ENCODE results near the gene EPM2A. TPM values are rescaled to one million over a fixed set of nuclear protein-coding genes. Genes with fewer than 3 reads are reported as not detected.

The EPM2A gene
- polyA plus RNA-seq, 1 experiment, result 4.3 TPM

GRCh38 chr6:145733207-145733606, 2.1 kb downstream of the EPM2A start:
- no peak overlapping the region for H3K27ac ChIP-seq (ENCODE audit: low read depth, low read length)
- H3K27me3 ChIP-seq (ENCODE audit: control insufficient read depth, insufficient read depth, low read length), result no peaks in the 10 kb centered on the region
- no peak for TF ChIP-seq CTCF (IDR thresholded peaks at IDR 0.05; ENCODE audit: low read depth, low read length)
- no peak overlapping the region for H3K4me3 ChIP-seq (ENCODE audit: low read depth, low read length)
- ChIA-PET CTCF (interaction anchor here (0.7 to 1.2 kb wide), 3 partner anchors 29 to 100 kb away, joined by 3 to 4 read pairs (median 4); partner anchors contain the start of gene FBXO30), POLR2A (no interaction called here)
- DNase-seq (ENCODE audit: low read depth, low spot score), result no peak
- H3K9me3 ChIP-seq (ENCODE audit: control insufficient read depth, insufficient read depth, low read length), result peaks cover 6% of the 10 kb centered on the region; the same call in 1 of the 2 replicates

GRCh38 chr6:145731447-145731846, 3.9 kb downstream of the EPM2A start:
- no peak for DNase-seq (ENCODE audit: low read depth, low spot score)
- POLR2A ChIA-PET, result interaction anchor here (0.7 kb wide), 1 partner anchor 32 kb away, joined by 3 read pairs; no protein-coding TSS in a partner anchor
- H3K4me3 ChIP-seq (ENCODE audit: low read depth, low read length), result no peak overlapping the region
- peaks cover 8% of the 10 kb centered on the region; the same call in 1 of the 2 replicates for H3K9me3 ChIP-seq (ENCODE audit: control insufficient read depth, insufficient read depth, low read length)
- H3K27ac ChIP-seq (ENCODE audit: low read depth, low read length), result no peak overlapping the region
- no peak for TF ChIP-seq CTCF (IDR thresholded peaks at IDR 0.05; ENCODE audit: low read depth, low read length)
- no peaks in the 10 kb centered on the region for H3K27me3 ChIP-seq (ENCODE audit: control insufficient read depth, insufficient read depth, low read length)
- CTCF ChIA-PET, result no interaction called here

GRCh38 chr6:145729887-145730286, 5.4 kb downstream of the EPM2A start:
- Histone ChIP-seq H3K9me3 (ENCODE audit: control insufficient read depth, insufficient read depth, low read length) (peaks cover 8% of the 10 kb centered on the region; the same call in 1 of the 2 replicates), H3K4me3 (ENCODE audit: low read depth, low read length) (no peak overlapping the region), H3K27ac (ENCODE audit: low read depth, low read length) (no peak overlapping the region), H3K27me3 (ENCODE audit: control insufficient read depth, insufficient read depth, low read length) (no peaks in the 10 kb centered on the region)
- POLR2A ChIA-PET, result no interaction called here
- CTCF ChIA-PET, result interaction anchor here (1.1 kb wide), 1 partner anchor 26 kb away, joined by 3 read pairs; no protein-coding TSS in a partner anchor
- DNase-seq (ENCODE audit: low read depth, low spot score), result no peak
- TF ChIP-seq CTCF (IDR thresholded peaks at IDR 0.05; ENCODE audit: low read depth, low read length), result no peak

GRCh38 chr6:145728444-145729385, 6.6 kb downstream of the EPM2A start:
- no peaks in the 10 kb centered on the region for H3K27me3 ChIP-seq (ENCODE audit: control insufficient read depth, insufficient read depth, low read length)
- no peak for TF ChIP-seq CTCF (IDR thresholded peaks at IDR 0.05; ENCODE audit: low read depth, low read length)
- H3K9me3 ChIP-seq (ENCODE audit: control insufficient read depth, insufficient read depth, low read length), result peaks cover 8% of the 10 kb centered on the region; the same call in 1 of the 2 replicates
- H3K27ac ChIP-seq (ENCODE audit: low read depth, low read length), result no peak overlapping the region
- no peak overlapping the region for H3K4me3 ChIP-seq (ENCODE audit: low read depth, low read length)
- no peak for DNase-seq (ENCODE audit: low read depth, low spot score)
- CTCF ChIA-PET, result interaction anchor here (1.1 kb wide), 1 partner anchor 25 kb away, joined by 3 read pairs; no protein-coding TSS in a partner anchor
- POLR2A ChIA-PET, result no interaction called here

- TF ChIP-seq CTCF (IDR thresholded peaks at IDR 0.05; ENCODE audit: low read depth, low read length), result no peak
- CTCF ChIA-PET, result no interaction called here
Observed at GRCh38 chr6:145727817-145728388, 7.4 kb downstream of the EPM2A start.

More at GRCh38 chr6:145727817-145728388, 7.4 kb downstream of the EPM2A start:
- DNase-seq (ENCODE audit: low read depth, low spot score), result no peak
- Histone ChIP-seq H3K4me3 (ENCODE audit: low read depth, low read length) (no peak overlapping the region), H3K27me3 (ENCODE audit: control insufficient read depth, insufficient read depth, low read length) (no peaks in the 10 kb centered on the region), H3K27ac (ENCODE audit: low read depth, low read length) (no peak overlapping the region), H3K9me3 (ENCODE audit: control insufficient read depth, insufficient read depth, low read length) (peaks cover 8% of the 10 kb centered on the region; the same call in 1 of the 2 replicates)
- POLR2A ChIA-PET, result no interaction called here
